GM23248 (cell line): ENCODE results near the gene MCTP2.

Experiments
- EZH2 ChIP-seq: fragments of 200-600 bp; sonication (generic); IDR thresholded peaks from 2 replicates; pipeline ENCODE4 v1.6.1; 2018; ENCODE audit warnings: antibody characterized with exemption, mild to moderate bottlenecking; ENCODE audit not compliant: insufficient read depth, poor library complexity, severe bottlenecking
- EZH2phosphoT487 ChIP-seq: fragments of 200-600 bp; sonication (generic); IDR thresholded peaks from 2 replicates; pipeline ENCODE4 v1.6.1; 2018; ENCODE audit warnings: antibody characterized with exemption, moderate library complexity, mild to moderate bottlenecking, low read depth; ENCODE audit not compliant: insufficient read depth

DNA sequence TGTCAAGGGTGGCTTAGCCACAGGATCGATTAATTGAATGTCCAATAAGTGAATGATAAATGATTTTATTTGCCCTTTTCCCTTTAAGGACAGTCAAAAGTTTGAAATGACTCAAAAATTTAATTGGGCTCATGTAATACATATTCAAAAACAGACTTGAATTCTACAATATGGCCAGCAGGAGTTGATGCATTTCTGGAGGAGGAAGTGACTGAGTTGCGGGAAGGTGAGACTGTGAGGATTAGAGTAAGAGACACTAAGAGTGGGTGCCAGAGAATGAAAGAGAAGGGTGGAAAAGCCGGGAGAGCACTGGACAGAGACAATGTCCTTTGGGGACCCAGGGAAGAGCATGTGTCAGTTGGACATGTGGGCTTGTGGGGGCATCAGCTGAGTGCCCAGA lies 83.3 kb downstream of the MCTP2 start:
- TF ChIP-seq EZH2 (no peak), EZH2phosphoT487 (no peak)
